SK-N-MC (cell line): ENCODE measurements around the gene HDC.

ENCODE experiments used
- EZH2 ChIP-seq: fragments of 200-600 bp; sonication (generic); IDR thresholded peaks from one replicate; pipeline ENCODE4 v1.6.1; 2017; ENCODE audit warnings: antibody characterized with exemption
- POLR2AphosphoS5 ChIP-seq: IDR thresholded peaks from 2 replicates; pipeline ENCODE4 v1.6.1; 2012; ENCODE audit warnings: mild to moderate bottlenecking, low read depth, low read length, borderline replicate concordance

- TF ChIP-seq POLR2AphosphoS5 (no peak), EZH2 (no peak)
Measured at GRCh38 chr15:50256188-50257041, 9.1 kb downstream of the HDC start.
